ENCODE data around the gene GIPR. TPM values are rescaled to one million over a fixed set of nuclear protein-coding genes. Genes with fewer than 3 reads are reported as not detected.

Gene GIPR
- total RNA-seq, 1 donor from 2014 or later = 1.3 TPM

GRCh38 chr19:45629704-45630103, 38.3 kb upstream of the GIPR start:
- Mint-ChIP-seq H3K27me3 (ENCODE audit: unreplicated experiment) (no peaks in the 10 kb centered on the region), H3K36me3 (ENCODE audit: unreplicated experiment) (peaks cover 17% of the 10 kb centered on the region), H3K4me1 (ENCODE audit: unreplicated experiment) (peaks cover 12% of the 10 kb centered on the region), H3K9me3 (ENCODE audit: unreplicated experiment) (no peaks in the 10 kb centered on the region), H3K4me3 (ENCODE audit: unreplicated experiment) (no peak overlapping the region), H3K27ac (ENCODE audit: unreplicated experiment) (peak overlapping the region; percentile 18)
- TF ChIP-seq, protein P1, sequence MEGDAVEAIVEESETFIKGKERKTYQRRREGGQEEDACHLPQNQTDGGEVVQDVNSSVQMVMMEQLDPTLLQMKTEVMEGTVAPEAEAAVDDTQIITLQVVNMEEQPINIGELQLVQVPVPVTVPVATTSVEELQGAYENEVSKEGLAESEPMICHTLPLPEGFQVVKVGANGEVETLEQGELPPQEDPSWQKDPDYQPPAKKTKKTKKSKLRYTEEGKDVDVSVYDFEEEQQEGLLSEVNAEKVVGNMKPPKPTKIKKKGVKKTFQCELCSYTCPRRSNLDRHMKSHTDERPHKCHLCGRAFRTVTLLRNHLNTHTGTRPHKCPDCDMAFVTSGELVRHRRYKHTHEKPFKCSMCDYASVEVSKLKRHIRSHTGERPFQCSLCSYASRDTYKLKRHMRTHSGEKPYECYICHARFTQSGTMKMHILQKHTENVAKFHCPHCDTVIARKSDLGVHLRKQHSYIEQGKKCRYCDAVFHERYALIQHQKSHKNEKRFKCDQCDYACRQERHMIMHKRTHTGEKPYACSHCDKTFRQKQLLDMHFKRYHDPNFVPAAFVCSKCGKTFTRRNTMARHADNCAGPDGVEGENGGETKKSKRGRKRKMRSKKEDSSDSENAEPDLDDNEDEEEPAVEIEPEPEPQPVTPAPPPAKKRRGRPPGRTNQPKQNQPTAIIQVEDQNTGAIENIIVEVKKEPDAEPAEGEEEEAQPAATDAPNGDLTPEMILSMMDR (IDR thresholded peaks at IDR 0.05) = no peak
- no peak for DNase-seq (ENCODE audit: extremely low spot score, unreplicated experiment)

DNA sequence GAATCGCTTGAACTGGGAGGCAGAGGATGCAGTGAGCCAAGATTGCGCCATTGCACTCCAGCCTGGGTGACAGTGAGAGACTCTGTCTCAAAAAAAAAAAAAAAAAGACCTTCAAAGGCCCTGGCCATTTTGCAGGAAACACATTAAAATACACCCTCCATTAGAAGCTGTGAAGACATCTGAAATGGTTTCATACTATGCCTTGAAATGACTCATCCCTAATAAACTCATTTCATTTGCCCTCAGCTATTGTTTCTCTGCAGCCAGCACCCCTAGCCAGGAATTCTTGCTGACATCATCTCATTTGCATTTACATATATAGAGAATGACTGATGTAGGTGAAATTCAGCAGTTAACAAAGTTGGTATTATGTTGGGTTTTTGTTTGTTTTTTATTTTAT, 37.6 kb upstream of the GIPR start:
- H3K9me3 Mint-ChIP-seq (ENCODE audit: unreplicated experiment) = no peaks in the 10 kb centered on the region
- no peak for DNase-seq (ENCODE audit: extremely low spot score, unreplicated experiment)
- TF ChIP-seq, protein P1 (IDR thresholded peaks at IDR 0.05) = no peak
- H3K27ac Mint-ChIP-seq (ENCODE audit: unreplicated experiment) = peak overlapping the region; percentile 60
- peaks cover 12% of the 10 kb centered on the region for H3K4me1 Mint-ChIP-seq (ENCODE audit: unreplicated experiment)
- H3K27me3 Mint-ChIP-seq (ENCODE audit: unreplicated experiment) = no peaks in the 10 kb centered on the region
- H3K36me3 Mint-ChIP-seq (ENCODE audit: unreplicated experiment) = peaks cover 15% of the 10 kb centered on the region
- H3K4me3 Mint-ChIP-seq (ENCODE audit: unreplicated experiment) = no peak overlapping the region

- no peaks in the 10 kb centered on the region for H3K9me3 Mint-ChIP-seq (ENCODE audit: unreplicated experiment)
- peak; percentile 91 for DNase-seq (ENCODE audit: extremely low spot score, unreplicated experiment)
- no peak overlapping the region for H3K4me3 Mint-ChIP-seq (ENCODE audit: unreplicated experiment)
- H3K4me1 Mint-ChIP-seq (ENCODE audit: unreplicated experiment) = peaks cover 12% of the 10 kb centered on the region
- peaks cover 8% of the 10 kb centered on the region for H3K36me3 Mint-ChIP-seq (ENCODE audit: unreplicated experiment)
- TF ChIP-seq, protein P1 (IDR thresholded peaks at IDR 0.05) = no peak
- H3K27me3 Mint-ChIP-seq (ENCODE audit: unreplicated experiment) = no peaks in the 10 kb centered on the region
- peak overlapping the region; percentile 90 for H3K27ac Mint-ChIP-seq (ENCODE audit: unreplicated experiment)
Measured at GRCh38 chr19:45632468-45633196, 35.4 kb upstream of the GIPR start.

DNA sequence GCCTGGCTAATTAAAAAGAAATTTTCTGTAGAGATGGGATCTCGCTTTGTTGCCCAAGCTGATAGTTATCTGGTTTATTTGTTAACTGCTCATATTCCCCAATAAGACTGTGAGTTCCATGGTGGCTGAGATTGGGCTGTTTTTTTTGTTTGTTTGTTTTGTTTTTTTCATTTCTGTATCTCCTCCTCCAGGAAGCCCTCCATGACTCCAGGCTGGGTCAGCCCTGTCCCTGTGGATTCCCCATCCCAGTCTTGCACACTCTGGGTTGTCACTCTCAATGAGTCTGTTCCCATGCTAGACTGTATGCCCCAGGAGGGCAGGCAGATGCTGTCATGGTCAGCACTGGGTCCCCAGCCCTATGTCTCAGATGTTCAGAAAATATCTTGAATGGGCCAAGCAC, 31.7 kb upstream of the GIPR start:
- Mint-ChIP-seq H3K27me3 (ENCODE audit: unreplicated experiment) (no peaks in the 10 kb centered on the region), H3K4me3 (ENCODE audit: unreplicated experiment) (no peak overlapping the region), H3K36me3 (ENCODE audit: unreplicated experiment) (peaks cover 3% of the 10 kb centered on the region), H3K27ac (ENCODE audit: unreplicated experiment) (no peak overlapping the region), H3K4me1 (ENCODE audit: unreplicated experiment) (peaks cover 26% of the 10 kb centered on the region), H3K9me3 (ENCODE audit: unreplicated experiment) (no peaks in the 10 kb centered on the region)
- no peak for DNase-seq (ENCODE audit: extremely low spot score, unreplicated experiment)
- TF ChIP-seq, protein P1 (IDR thresholded peaks at IDR 0.05) = no peak

- no peak overlapping the region for H3K27ac Mint-ChIP-seq (ENCODE audit: unreplicated experiment)
- H3K9me3 Mint-ChIP-seq (ENCODE audit: unreplicated experiment) = no peaks in the 10 kb centered on the region
- no peaks in the 10 kb centered on the region for H3K27me3 Mint-ChIP-seq (ENCODE audit: unreplicated experiment)
- no peak overlapping the region for H3K4me3 Mint-ChIP-seq (ENCODE audit: unreplicated experiment)
- TF ChIP-seq, protein P1 (IDR thresholded peaks at IDR 0.05) = no peak
- peaks cover 32% of the 10 kb centered on the region for H3K4me1 Mint-ChIP-seq (ENCODE audit: unreplicated experiment)
- H3K36me3 Mint-ChIP-seq (ENCODE audit: unreplicated experiment) = peaks cover 3% of the 10 kb centered on the region
- no peak for DNase-seq (ENCODE audit: extremely low spot score, unreplicated experiment)
Measured at GRCh38 chr19:45636902-45637301, 31.1 kb upstream of the GIPR start.

Measured in osteocyte (in vitro differentiated cells).